ENCODE measurements around the gene TTPAL.

The TTPAL gene

GRCh38 chr20:44485078-44485829 is 9.6 kb downstream of the TTPAL start:
- POLR2A ChIA-PET: no interaction called here
- TF ChIP-seq ZNF214 (tag by site-specific recombination; IDR thresholded peaks at IDR 0.05; ENCODE audit: borderline replicate concordance) (no peak), ZNF423 (tag by site-specific recombination; IDR thresholded peaks at IDR 0.05) (no peak)
- no peak overlapping the region for H3K4me3 ChIP-seq (ENCODE audit: low read depth, low read length)
- no peak overlapping the region for H3K27ac ChIP-seq (ENCODE audit: extremely low read depth, low read depth, low read length)
- H3K9me3 ChIP-seq (ENCODE audit: control insufficient read depth, insufficient read depth, low read depth, low read length): no peaks in the 10 kb centered on the region
- CTCF ChIA-PET: no interaction called here
- H3K36me3 ChIP-seq (ENCODE audit: control insufficient read depth in 2 of 2, insufficient read depth in 1 of 2, low read length in 2 of 2): peaks cover 12 to 93% of the 10 kb centered on the region in 2 experiments
- no peaks in the 10 kb centered on the region for H3K4me1 ChIP-seq (ENCODE audit: control insufficient read depth, insufficient read depth, low read length)

GRCh38 chr20:44485830-44486198 is 10.1 kb downstream of the TTPAL start:
- Histone ChIP-seq H3K4me1 (ENCODE audit: control insufficient read depth, insufficient read depth, low read length) (no peaks in the 10 kb centered on the region), H3K27ac (ENCODE audit: extremely low read depth, low read depth, low read length) (no peak overlapping the region), H3K36me3 (ENCODE audit: control insufficient read depth in 2 of 2, insufficient read depth in 1 of 2, low read length in 2 of 2) (peaks cover 12 to 92% of the 10 kb centered on the region in 2 experiments), H3K4me3 (ENCODE audit: low read depth, low read length) (no peak overlapping the region), H3K9me3 (ENCODE audit: control insufficient read depth, insufficient read depth, low read depth, low read length) (no peaks in the 10 kb centered on the region)
- ChIA-PET POLR2A (no interaction called here), CTCF (no interaction called here)
- no peak for TF ChIP-seq ZNF341 (tag by site-specific recombination; IDR thresholded peaks at IDR 0.05; ENCODE audit: low read depth)
- no peak for TF ChIP-seq OVOL3 (tag by site-specific recombination; IDR thresholded peaks at IDR 0.05)
- no peak for TF ChIP-seq ZNF132 (tag by site-specific recombination; IDR thresholded peaks at IDR 0.05; ENCODE audit: borderline replicate concordance)
- no peak for TF ChIP-seq ZNF624 (tag by site-specific recombination; IDR thresholded peaks at IDR 0.05)

GRCh38 chr20:44488551-44488950 is 12.9 kb downstream of the TTPAL start:
- Histone ChIP-seq H3K27ac (ENCODE audit: extremely low read depth, low read depth, low read length) (no peak overlapping the region), H3K4me3 (ENCODE audit: low read depth, low read length) (no peak overlapping the region), H3K36me3 (ENCODE audit: control insufficient read depth in 2 of 2, insufficient read depth in 1 of 2, low read length in 2 of 2) (peaks cover 12 to 91% of the 10 kb centered on the region in 2 experiments), H3K4me1 (ENCODE audit: control insufficient read depth, insufficient read depth, low read length) (no peaks in the 10 kb centered on the region), H3K9me3 (ENCODE audit: control insufficient read depth, insufficient read depth, low read depth, low read length) (no peaks in the 10 kb centered on the region)
- ChIA-PET CTCF (no interaction called here), POLR2A (no interaction called here)
- TF ChIP-seq PRDM10 (tag by site-specific recombination; IDR thresholded peaks at IDR 0.05) (no peak), ZNF114 (tag by site-specific recombination; IDR thresholded peaks at IDR 0.05) (no peak), ZXDB (tag by site-specific recombination; IDR thresholded peaks at IDR 0.05) (no peak), ZBTB20 (tag by site-specific recombination; IDR thresholded peaks at IDR 0.05) (no peak), ZNF510 (tag by site-specific recombination; IDR thresholded peaks at IDR 0.05; ENCODE audit: insufficient replicate concordance) (no peak), ATF2 (tag by site-specific recombination; IDR thresholded peaks at IDR 0.05; ENCODE audit: low read depth) (no peak), PRDM6 (tag by site-specific recombination; IDR thresholded peaks at IDR 0.05) (no peak), ZNF354C (tag by site-specific recombination; IDR thresholded peaks at IDR 0.05; ENCODE audit: borderline replicate concordance, low read depth) (no peak), ZBTB10 (tag by site-specific recombination; IDR thresholded peaks at IDR 0.05) (no peak), ZNF26 (tag by site-specific recombination; IDR thresholded peaks at IDR 0.05) (no peak), ZNF624 (tag by site-specific recombination; IDR thresholded peaks at IDR 0.05) (no peak), ZNF223 (tag by site-specific recombination; IDR thresholded peaks at IDR 0.05) (no peak), SP2 (tag by site-specific recombination; IDR thresholded peaks at IDR 0.05) (no peak), ZNF610 (tag by site-specific recombination; IDR thresholded peaks at IDR 0.05; ENCODE audit: borderline replicate concordance) (no peak), KLF9 (tag by site-specific recombination; IDR thresholded peaks at IDR 0.05; ENCODE audit: low read depth) (no peak)
